GM19395 (cell line): Measurements from ENCODE around the gene ZDBF2.
"Not testable (repeated sequence)": the region's sequence is repeated elsewhere in the genome, so short reads cannot be mapped to it uniquely, and the experiment has no call there.

Source experiments
- ATAC-seq: cut with Tn5 transposase; IDR thresholded peaks from one replicate; pipeline ENCODE4 v1.9.1; 2021; ENCODE audit warnings: mild to moderate bottlenecking, moderate library complexity; ENCODE audit not compliant: unreplicated experiment

The ZDBF2 gene

DNA sequence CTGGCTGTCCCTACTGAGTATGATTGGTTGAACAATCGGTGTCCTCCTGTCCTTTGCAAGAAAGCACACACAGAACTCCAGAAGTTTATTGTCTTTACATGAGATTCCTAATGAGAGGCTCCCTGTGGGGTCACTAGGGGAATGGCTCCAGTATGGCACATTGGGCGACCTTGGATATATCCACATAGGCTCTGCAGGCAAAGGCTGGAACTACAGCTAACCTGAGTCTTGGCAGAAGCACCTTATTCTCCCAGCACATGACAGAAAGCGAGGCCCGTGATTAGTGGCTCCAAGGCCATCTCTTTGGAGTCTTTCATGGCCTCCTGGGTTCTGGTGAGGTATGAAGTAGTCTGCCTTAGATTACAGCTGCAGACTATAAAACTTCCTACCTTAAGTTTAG, 49.0 kb downstream of the ZDBF2 start:
- ATAC-seq = no peak

DNA sequence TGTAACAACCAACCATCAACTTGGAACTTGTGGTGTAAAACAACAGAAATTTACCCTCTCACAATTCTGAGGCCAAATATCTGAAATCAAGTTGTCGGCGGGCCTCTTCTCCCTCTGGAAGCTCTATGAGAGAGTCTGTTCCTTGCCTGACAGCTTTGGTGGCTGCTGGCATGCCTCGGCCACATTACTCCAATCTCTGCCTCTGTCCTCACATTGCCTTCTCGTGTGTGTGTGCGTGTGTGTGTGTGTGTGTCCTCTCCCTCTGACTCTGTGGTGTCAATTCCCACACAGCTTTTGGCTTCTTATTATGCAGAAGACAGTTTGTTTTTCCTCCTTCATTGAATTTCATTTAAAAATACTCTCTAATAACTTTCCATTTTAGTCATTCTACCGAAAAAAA, 50.4 kb downstream of the ZDBF2 start:
- no peak for ATAC-seq

DNA sequence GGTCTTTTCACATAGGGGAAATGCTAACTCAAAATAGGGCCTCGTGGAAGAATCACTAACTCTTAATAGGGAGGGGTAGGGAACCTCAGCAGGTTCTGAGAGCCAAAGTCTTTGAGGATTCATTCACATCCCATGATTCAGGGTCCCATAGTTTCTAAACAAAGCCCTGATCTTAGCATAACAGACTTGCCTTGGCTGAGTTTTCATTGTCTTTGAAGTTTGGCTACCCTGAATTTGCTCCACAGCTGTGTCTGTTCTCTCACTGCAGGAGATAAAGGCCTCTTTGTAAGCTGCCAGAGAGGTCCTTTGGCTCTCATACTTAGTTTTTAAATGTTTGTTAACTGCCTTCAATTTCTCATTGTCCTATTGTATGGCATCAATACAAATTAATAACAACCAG, 54.5 kb downstream of the ZDBF2 start:
- no peak for ATAC-seq

DNA sequence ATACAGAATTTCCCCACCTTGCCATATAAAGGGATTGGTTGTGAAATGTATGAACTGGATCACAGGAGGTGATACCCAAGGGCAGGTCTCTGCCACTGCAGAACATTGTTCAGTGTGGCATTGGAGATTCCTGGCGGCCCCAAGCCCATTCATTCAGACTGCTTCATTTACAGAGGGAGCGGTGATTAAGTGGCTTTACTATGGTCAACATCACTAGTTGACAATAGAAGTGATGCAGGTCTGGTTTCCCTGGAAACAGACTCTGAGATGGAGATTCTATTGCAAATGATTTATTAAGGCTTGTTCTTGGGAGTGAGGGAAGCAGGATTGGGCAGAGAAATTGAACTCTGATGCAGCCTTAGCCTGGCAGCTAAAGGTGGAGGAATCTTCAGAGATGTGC, 62.4 kb downstream of the ZDBF2 start:
- no peak for ATAC-seq

DNA sequence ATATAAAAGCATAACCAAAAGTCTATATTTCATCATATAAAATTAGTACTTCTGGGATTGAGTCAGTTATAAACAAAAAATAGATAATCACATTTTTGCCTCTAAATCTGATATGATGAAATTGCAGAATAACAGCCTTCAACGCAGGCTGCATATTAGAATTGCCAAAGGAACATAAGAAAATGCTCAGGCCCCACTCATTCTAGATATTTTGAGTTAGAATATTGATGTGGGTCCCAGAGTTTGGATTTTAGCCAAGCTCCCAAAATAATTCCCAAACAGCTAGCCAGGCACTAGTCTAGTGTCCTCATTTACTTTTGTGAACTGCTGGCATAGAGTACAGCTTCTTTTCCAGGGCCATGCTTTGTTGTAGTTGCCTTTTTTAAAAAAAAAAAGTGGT, 63.5 kb downstream of the ZDBF2 start:
- ATAC-seq = no peak

DNA sequence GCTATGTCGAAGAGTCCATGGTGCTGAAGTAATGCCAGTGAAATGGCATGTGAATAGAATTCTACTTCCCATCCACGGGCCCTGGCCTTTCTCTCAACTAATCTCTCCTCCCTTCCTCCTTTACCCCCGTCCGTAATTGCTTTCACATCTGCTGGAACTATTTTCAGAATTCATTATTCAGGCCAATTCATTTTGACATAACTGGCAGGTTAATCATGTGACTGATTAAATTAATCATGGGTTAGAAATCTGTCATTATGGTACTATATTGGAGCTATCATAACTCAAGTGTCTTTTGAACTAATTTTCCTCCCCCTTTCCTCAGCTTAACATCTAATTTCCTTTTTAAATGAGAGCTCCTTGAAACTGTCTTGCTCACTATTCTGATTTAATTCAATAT, 66.9 kb downstream of the ZDBF2 start:
- ATAC-seq = no peak

DNA sequence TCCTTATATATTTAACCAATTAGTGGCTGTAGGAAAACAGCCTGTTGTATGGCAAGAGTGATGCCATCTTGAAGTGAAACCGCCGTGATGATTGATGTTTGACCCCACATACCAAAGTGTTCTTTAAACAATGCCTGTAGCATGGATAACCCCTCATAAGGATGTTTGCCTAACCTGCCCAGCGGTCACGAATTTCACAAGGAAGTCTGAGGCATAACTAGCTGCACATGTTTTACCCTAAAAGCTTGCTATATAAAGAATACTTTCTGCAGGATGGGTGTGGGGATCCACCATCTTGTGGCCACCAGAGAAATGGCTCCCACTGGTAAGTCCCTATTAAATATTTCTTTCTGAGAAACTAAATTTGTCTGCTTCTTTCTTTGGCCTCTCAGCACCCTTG, 68.7 kb downstream of the ZDBF2 start:
- ATAC-seq = no peak

DNA sequence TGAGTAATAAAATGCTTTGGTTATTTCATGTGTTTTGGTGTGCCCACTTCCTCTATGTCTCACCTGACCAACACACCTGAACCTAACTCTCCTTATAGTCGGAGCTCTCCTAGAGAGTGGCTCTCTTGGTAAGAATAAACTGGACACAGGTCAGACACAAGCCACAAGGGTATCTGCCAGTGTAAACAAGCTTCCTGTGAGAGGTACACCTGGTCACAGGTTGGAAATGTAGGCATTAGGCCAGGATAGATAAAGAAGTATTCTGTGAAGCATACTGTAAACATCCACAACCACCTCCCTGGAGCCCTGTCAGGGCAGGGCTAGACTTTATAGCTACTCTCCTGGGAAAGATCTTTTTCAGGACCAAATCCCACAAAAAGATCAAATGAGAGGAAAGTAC, 69.4 kb downstream of the ZDBF2 start:
- ATAC-seq = no peak

DNA sequence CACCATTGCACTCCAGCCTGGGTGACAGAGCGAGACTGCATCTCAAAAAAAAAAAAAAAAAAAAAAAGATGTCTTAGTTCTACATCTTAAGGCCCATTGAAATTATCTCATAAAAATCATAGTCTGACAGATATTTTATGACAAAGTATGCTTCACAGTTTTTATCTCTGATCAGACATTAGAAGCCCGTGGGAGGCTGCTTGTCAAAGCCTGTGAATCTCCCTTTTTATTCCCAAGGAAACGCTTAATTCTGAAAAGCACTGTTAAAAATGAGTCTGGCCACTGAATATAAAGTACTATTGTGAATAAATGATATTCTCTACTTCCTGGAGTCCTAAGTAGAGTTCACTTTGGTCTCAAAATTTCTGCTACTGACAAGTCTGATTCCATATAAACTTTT, 71.1 kb downstream of the ZDBF2 start:
- no peak for ATAC-seq

DNA sequence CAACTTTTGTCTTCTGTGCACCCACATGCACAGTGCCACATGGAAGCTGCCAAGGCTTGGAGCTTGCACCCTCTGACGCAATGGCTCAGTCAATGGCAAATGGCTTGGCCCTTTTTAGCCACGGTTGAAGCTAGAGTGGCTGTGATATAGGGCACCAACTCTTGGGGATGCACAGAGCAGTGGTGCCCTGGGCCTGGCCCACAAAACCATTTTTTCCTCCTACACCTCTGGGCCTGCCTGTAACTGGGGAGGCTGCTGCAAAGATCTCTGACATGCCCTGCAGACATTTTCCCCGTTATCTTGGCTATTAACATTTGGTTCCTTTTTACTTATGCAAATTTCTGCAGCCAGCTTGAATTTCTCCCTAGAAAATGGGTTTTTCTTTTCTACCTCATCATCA, 74.9 kb downstream of the ZDBF2 start:
- no peak for ATAC-seq

DNA sequence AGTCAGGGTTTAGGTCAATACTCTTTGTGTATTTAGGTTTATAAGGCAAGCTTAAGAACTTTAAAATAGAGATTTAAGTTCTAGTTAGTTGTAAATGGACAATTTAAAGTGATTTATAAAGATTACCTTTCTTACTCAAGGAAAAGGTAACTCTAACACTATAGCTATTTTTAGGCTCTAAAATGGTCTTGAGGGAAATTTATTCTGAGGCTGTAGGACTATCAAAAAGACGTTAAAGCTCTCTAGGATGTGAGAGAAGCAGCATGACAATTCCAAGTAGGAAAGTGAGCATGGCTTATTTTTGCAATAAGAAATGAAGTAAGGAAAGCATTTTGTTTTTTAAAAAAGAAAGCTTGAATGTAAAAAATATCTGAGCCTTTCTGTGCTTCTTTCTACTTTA, 78.1 kb downstream of the ZDBF2 start:
- no peak for ATAC-seq

DNA sequence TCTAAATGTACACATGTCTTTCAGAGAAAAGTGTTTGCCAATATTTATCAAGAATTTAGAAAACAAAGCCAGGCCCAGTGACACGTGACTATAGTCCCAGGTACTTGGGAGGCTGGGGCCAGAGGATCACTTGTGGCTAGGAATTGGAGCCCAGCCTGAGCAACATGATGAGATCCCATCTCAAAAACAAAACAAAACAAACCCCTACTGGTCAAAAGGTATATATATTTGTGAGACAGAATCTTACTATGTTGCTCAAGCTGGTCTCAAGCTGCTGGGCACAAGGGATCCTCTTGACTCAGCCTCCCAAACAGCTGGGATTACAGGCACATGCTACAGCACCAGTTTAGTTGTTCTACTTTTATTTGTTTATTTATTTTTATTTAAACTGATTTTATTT, 79.2 kb downstream of the ZDBF2 start:
- ATAC-seq = peak; percentile 76

DNA sequence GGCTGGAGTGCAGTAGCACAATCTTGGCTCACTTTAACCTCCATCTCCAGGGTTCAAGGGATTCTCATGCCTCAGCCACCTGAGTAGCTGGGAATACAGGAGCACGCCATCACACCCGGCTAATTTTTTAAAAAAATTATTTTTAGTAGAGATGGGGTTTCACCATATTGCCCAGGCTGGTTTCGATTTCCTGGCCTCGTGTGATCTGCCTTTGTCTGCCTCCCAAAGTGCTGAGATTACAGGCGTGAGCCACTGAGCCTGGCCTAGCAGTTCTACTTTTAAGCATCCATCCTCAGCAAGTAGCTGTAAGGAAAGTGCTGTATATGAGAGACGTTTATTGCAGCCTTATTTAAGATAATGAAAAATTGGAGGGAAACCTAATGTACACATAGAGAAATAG, 79.7 kb downstream of the ZDBF2 start:
- peak; percentile 62 for ATAC-seq

DNA sequence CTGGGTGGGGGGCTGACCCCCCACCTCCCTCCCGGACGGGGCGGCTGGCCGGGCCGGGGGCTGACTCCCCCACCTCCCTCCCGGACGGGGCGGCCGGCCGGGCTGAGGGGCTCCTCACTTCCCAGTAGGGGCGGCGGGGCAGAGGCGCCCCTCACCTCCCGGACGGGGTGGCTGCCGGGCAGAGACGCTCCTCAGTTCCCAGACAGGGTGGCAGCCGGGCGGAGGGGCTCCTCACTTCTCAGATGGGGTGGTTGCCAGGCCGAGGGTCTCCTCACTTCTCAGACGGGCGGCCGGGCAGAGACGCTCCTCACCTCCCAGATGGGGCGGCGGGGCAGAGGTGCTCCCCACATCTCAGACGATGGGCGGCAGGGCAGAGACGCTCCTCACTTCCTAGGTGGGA, 82.4 kb downstream of the ZDBF2 start:
- not testable (repeated sequence) for ATAC-seq

DNA sequence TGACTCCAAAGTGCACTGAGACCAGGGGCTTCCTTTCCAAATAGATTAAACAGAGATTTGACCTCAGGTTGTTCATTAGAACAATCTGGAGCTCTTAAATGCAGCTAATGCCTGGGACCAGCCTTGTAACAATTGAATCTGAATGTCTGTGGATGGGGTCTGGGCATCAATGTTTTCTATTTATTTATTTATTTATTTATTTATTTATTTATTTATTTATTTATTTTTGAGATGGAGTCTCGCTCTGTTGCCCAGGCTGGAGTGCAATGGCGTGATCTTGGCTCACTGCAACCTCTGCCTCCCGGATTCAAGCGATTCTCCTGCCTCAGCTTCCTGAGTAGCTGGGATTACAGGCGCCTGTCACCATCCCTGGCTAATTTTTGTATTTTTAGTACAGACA, 86.4 kb downstream of the ZDBF2 start:
- not testable (repeated sequence) for ATAC-seq

DNA sequence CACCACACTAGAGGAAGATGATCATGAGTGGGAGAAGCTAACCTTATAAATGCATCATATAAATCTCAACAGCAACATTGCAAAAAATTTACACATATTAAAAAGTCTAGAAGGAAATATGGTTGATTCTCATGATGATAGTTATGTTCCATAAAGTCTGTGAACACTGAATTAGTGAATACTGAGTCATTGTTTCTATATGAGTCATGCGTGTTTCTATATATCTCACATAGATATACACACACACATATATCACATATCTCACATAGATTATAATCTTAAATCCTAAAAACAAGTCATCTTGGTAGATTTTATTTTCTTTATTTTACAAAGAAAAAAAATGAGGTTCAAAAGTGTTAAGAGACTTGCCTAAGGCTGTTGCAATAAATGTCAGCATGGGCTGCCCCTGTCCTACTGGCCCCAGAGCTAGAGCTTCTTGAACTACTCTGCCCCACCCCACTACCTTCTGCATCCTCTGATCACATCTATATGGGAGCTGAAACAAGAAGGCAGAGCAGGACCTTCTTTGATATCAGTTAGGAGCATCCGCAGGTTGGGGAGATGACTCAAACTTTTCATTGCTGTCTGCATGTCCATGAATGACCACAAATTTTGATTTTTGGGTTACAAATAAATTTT, 87.1 kb downstream of the ZDBF2 start:
- peak; percentile 86 for ATAC-seq
